ENCODE results near the gene CPNE1.
"Not testable (repeated sequence)": the region's sequence is repeated elsewhere in the genome, so short reads cannot be mapped to it uniquely, and the experiment has no call there.

CPNE1 gene

DNA sequence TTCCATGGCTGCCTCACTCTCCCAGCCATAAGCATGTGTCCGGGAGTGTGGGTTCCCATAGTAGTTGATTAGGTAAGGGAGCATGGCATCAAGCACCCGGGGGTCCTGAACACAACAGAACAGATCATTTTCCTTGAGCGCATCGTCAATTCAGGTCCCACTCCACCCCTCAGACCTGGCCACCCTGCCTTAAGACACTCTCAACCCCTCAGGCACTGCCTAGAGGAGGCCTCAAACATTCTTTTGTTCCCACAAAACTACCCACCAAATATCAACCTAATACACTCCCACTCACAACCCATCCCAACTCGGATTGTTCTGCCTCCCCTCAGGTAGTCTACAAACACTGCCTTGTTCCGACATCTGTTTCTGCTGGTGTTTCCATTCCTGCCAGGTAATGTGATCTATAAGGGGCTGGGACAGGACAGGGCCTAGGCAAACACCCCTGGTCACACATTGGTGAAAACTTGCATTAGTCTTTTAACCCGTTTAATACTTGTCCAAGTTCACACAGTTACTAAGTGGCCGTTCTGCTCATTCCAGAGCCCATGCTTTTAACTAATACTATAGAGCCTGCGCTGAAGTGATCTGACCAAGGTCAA, 33.1 kb upstream of the CPNE1 start:
- peak; percentile 23 for DNase-seq

DNA sequence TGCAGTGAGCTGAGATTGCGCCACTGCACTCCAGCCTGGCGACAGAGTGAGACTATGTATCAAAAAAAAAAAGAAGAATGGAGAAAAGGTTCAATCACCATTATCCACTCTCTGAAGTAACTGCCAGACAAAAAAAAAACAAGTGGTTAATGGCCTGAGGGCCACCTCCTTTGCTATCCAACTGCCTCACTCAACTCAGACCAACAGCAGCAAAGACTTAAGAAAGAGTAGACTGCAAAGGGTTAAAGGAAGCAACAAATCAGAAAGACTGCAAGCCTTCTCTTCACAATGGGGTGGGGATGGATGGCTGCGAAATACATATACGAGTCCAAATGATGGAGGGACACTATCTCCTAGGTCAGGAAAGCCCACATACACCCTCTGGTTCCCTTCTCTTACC, 31.3 kb upstream of the CPNE1 start:
- no peak for DNase-seq

DNA sequence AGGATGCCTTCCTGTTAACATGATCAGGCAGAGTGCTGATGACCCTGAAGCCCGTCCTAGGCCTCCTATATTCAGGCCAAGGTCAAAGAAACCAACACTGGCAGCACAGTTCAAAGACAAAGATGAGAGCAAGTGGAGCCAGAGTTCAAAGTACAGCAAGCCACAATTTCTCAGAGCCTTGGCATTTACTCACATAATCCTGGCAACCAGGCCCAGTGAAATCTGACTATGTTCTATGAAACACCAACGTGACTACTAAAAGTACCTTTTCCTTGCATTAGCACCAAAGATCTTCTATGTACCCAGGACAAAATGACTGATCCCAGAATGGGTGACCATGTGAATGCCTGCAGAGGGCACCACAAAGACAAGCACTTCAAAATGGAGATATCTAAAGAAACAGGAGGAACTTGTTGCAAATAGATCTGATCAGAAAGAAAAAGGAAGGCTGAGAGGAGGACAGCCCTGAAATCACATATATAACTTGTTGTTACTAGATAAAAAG, 30.6 kb upstream of the CPNE1 start:
- DNase-seq, result peak; percentile 6

DNA sequence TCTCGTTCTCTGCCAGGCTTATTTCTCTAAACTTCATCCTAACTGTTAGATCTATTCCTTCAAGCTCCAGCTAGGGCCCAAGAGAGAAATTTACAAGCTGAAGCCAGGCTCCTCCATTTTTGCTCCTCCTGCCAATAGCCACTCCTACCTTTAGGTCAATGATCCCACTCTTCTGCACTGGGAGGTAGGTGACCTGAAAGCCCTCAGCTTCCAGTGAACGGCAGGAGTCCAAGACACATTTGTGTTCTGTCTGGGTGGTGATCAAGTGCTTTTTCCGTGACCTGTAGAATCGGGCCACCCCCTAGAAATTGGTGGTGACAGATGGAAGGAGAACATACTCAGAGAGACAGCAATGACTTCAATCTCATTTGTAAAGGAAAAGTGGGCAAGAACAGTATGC, 25.6 kb upstream of the CPNE1 start:
- DNase-seq, result no peak

DNA sequence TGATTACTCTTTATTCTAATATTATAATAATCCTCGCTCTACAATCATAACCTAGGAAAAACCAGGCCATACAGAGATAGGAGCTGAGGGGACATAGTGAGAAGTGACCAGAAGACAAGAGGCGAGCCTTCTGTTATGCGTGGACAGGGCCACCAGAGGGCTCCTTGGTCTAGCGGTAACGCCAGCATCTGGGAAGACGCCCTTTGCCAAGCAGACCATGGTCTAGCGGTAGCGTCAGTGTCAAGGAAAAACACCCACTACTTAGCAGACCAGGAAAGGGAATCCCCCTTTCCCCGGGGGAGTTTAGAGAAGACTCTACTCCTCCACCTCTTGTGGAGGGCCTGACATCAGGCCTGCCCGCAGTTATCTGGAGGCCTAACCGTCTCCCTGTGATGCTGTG, 22.2 kb upstream of the CPNE1 start:
- DNase-seq, result peak; percentile 21

DNA sequence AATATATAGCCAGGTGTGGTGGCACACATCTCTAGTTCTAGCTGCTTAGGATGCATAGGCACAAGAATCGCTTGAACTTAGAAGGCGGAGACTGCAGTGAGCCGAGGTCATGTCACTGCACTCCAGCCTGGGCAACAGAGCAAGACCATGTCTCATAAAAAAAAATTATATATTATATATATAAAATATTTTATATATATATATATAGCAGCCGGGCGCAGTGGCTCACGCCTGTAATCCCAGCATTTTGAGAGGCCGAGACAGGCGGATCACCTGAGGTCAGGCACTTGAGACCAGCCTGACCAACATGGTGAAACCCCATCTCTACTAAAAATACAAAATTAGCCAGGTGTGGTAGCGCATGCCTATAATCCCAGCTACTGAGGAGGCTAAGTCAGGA, 20.7 kb upstream of the CPNE1 start:
- DNase-seq, result not testable (repeated sequence)

DNA sequence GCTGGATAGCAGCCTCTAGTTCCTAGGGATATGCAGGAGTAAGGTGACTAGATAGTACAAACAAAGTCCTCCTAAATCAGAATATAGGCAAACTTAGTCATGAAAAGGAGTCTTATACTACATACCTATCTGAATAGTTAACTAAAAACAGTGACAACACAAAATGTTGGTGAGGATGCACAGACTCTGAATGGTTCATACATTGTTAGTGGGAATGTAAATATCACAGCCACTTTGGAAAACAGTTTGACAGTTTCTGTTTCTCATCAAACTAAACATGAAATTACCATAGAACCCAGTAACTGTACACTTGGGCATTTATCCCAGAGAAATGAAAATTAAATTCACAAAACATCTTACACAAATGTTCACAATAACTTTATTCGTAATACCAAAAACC, 17.3 kb upstream of the CPNE1 start:
- DNase-seq, result no peak

DNA sequence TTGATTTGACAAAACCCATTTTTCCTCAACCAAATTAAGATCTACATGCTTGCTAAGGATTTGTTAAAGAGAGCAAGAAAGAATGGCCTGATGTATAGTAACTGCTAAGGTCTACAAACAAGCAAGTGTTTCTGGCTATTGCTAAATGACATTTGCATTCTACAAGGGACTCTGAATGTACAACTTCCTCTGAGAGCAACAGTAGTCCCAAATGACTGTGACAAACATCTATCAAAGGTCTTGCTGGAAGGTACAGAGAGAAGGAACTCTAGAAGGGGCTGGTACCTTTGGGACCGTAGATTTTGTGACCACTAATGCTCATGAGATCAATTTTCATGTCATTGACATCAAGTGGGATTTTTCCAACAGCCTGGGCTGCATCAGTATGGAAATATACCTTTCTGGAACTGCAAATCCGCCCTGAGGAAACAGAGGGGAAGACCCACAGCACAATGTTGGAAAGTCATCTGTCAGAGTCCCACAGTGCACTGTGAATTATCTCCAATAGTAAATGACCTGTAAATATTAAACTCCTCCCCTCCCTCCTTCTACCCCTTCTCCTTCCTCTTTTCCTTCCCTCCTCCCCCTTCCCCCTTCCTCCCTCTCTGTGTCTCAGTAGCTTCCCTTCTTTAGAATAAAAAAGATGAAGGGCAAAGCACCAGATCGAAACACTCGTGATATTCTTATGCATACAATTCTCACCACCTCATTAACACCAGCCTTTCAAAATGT, 15.9 kb upstream of the CPNE1 start:
- DNase-seq, result no peak

DNA sequence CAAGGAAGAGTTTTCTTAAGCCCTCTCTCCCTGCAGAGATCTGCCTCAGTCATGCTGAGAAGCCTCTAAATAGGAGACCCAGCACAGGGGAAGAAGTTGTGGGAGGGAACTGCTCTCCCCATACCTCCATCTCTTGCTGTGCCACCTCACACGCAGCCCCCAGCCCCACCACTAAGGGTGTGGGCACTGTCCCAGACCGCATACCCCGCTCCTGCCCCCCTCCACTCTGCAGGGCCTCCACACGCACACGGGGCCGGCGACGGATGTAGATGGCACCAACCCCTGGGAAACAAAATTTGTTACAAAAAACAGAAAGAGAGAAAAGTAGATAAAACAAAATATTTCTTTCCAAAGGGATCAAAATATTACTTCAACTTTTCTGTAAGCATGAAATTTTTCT, 10.2 kb upstream of the CPNE1 start:
- DNase-seq, result no peak

DNA sequence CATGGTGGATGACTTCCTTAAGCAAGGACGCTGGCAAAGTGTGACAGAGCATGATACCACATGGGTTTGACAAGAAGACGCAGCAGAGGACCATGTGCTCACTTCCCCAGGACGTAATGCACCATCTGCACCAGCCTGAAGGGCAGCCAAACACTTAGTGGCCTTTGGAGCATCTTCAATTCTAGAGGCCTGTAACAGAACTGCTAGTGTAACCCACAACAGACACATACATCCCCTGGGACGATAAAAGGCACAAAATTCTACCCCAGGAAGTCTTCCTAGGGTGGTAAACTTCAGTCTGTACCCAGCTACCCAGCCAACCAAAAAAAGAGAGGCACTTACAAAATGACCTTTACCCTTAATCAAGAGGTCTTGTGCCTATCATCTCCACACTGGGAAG, 9.2 kb upstream of the CPNE1 start:
- no peak for DNase-seq

DNA sequence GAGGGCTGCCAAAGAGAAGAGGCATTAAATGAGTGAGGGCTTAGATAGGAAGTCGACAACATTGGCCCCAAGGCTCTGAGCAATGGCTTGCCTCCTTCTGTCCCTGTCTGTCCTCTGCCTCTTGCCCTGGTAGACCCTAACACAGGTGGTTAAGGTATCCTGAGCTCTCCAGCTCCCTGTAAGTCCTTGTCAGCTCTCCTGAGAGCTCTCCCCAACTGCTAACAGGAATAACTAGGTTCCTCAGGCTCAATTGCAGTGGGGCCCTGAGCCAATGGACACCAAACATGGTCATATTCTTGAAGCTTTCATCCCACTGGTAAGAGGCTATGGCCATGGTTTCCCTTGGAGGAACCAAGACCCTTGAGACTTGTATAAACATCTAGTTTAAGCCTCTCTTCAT, 5.0 kb upstream of the CPNE1 start:
- peak; percentile 11 for DNase-seq

DNA sequence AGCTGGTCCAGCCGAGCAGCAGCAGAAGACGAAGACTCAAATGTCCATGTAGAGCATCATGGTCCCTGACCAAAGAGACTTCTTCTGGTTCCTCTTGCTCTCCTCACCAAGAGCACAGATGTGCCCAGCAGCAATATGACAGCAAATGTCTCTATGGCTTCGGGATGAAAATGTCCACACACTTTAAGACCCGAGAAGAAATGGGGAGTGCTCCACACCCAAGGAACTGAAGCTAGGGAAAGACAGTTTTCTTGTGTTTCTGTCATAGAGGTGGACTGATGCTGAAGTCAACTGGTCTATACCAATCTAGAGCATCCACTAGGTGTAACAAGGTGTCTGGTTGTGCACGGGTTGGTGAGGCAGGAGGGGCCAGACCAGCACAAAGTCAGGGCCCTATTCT, 4.5 kb upstream of the CPNE1 start:
- DNase-seq, result no peak

DNA sequence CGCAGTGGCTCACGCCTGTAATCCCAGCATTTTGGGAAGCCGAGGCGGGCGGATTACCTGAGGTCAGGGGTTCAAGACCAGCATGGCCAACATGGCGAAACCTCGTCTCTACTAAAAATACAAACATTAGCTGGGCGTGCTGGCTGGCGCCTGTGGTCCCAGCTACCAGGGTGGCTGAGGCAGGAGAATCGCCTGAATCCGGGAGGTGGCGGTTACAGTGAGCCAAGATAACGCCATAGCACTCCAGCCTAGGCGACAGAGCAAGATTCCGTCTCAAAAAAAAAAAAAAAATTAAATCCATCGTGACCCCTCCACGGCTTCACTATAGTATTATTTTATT, 1.2 kb upstream of the CPNE1 start:
- no peak for DNase-seq

DNA sequence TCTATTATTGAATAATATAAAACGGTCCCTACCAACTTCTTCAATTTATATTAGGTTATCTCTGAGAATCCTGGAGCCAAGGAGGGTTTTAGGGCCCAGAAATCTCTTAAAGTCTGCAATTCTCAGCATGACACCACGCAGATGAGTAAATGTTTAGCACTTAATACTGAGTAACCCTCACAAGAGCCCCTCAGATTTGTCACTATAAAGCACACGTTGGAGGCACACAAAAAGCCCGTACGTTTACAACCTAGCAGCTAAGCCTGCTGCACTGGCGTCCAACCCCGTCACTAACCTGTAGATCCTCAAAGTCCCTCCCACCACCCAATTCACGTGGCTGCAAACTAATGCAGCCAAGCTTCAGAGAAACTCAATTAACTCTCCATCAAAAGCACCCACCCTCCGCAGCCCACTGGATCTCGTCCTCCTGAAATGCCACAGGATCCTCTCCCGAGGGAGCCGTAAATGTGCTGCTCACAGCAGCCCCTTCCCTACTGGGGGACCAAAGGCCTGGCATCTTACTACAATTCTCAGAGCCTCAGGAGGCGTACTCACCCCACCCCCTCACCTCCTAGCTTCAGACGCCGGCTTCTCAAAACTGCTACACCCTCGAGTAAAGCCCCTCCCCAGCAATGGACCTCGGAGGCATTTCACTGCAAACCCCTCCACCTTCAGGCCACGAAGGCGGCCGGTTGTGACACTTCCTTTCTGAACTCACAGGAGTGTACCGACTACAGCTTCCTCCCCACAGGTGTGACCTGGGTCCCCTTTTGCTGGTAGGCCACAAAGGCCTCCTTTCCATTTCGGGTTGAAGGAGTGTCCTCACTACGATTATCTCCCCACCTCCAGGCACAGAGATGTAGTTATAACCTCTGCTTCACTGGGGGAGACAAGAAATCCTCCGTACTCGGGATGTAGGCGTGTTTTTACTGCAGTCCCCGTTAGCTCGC, 909 bp downstream of the CPNE1 start:
- peak; percentile 67 for DNase-seq

DNA sequence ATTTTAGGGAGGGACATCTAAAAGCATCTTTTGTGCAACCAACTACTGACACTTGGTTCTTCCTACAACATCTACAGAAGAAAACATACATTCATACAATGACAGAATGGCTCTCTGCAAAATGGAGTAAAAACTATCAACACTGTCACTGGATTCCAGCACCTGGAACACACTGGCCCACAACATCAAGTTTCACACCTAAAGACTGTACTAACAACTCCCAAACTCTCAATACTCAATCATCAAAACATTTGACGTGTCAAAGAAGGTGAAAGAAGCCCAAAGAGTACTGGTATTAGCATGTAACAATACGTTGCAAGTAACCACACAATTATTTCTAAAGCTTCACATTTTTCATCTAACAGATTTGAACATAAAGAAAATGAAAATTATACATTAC, 2.1 kb downstream of the CPNE1 start:
- no peak for DNase-seq

DNA sequence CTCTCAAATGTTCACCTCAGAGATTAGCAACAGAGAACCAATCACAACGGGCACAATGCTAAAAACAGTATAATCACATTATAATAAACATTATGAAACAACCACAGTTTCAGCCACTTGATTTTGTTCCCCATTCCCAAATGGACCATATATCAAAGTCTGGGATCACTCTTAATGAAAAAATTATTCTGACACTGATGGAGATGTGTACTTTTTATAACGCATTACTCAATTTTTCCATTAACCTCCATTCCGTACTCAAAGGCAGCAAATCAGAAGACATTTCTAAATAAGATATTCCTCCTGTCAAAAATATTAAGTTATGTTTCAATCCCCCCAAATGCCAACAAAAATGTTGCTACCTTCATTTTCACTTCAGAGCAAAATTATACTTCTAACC, 2.8 kb downstream of the CPNE1 start:
- DNase-seq, result no peak

DNA sequence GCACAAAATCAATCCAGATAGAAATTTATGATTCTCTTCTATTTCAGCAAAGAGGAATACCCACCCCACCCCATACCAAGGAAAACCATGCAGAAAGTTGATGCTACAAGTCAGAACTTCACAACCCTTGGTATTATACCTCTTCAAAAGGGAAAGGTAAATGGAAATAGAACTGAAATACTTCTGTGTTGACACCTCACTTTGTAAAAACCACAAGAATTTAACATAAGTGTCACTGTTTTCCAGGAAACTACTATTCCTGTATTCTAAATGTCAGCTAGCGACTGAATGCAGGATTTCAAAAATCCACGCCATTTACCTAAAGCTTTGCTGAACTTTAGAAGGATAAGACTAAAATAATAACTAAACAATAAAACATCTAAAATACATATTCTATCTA, 3.6 kb downstream of the CPNE1 start:
- no peak for DNase-seq

DNA sequence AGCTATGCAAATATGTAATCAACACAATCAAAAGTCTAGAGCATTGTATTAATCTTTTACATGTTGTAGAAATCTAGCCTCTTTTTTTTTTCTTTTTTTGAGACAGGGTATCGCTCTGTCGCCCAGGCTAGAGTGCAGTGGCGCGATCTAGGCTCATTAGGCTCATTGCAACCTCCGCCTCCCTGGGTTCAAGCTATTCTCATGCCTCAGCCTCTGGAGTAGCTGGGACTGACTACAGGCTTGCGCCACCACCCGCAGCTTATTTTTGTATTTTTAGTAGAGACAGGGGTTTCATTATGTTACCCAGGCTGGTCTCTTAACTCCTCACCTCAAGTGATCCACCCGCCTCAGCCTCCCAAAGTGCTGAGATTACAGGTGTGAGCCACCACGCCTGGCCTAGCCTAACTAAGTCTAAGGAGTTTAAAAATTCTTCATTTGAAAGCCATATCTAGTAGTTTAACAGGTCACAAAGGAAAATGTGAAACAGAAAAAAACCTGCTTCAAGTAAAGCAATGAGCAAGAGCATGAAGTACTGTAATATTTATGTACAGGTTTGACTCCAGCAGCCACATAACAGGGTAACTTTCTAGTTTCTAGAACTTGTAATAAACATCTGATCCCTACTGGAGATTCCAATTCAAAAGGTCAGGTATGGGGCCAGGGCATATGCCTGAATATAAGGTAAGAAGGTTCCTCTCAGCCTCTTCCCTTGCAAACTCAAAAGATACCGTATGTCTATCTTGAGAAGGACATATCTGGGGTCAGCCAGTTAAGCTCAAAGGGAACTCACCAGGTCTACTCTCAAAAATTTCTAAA, 4.4 kb downstream of the CPNE1 start:
- DNase-seq, result no peak

DNA sequence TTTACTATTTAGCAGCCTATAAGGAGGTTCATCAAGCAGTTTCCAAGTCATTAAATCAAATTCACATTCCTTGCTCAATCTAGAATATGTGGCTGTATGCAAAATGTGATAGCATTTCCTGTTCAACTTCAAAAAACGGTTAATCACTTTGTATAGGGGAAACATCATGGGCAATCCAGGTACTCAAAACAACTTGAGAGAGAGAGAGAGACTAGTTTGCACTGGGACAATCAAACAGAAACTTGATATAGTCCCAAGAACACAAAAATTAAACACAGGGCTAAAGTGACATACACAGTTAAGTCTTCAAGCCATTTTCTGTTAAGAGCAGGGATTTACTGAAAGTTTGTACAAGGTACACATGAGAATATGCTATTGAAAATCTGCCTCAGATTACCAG, 7.4 kb downstream of the CPNE1 start:
- DNase-seq, result no peak

DNA sequence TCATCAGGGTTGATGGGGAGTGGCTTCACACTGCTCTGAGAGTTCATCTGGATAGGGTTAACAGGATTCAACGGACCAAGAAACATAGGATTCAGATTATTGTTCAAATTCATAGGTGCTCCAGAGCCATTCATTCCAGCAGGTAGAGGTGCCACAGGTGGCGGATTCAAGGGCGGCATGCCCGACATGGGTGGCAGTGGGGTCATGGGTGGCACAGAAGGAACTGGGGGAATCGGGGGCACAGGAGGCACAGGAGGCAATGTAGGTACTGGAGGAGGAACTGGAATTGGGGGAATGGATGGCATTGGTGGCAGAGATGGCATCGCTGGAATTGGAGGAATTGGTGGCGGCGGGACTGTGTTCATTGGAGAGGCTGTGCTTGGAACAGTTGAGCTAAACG, 10.3 kb downstream of the CPNE1 start:
- no peak for DNase-seq

DNA sequence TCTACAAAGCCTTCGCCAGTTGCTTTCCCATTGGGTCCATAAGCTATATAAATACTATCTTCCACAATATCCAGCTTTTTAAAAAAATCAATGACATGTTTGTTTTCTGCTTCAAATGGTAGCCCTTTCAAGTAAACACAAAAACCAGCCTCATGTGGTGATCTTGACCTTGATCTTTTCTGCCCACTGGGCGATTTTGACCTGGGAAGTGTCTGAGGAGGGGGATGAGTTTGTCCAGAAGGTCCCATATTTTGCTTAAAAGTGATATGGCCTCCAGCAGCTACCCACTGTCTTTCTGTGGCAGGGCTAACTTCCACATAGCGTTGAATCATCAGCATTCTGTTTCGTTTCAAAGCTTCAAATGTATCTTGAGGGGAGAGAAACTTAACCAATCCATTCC, 10.8 kb downstream of the CPNE1 start:
- no peak for DNase-seq

DNA sequence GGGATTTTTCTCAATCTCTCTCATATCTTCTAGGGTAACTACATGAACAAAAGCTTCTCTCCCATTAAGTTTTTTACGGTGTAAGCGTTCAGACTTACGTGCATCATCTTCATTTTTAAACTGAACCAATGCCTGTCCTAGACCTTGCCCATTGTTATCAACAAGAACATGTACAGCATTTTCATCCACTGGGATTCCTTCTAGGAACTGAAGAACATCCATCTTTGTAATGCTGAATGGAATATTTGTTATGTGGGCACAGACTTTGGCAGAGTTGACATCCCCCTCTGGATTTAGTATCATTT, 11.3 kb downstream of the CPNE1 start:
- DNase-seq, result no peak
